B cell (primary cell): ENCODE results near the gene TOMM70. TPM values are rescaled to one million over a fixed set of nuclear protein-coding genes. Genes with fewer than 3 reads are reported as not detected.

Experiments used
- ATAC-seq: fragments of 200-7000 bp; cut with Tn5 transposase; one replicate; pipeline ENCODE4 v1.10.0; 2021; ENCODE audit warnings: low read depth, mild to moderate bottlenecking, moderate number of reproducible peaks, moderate library complexity
- CTCF ChIA-PET: fragments of 350-600 bp; sonication (Branson Sonifier 250); formaldehyde crosslinking; loops from one replicate; lab custom pipeline; 2021; ENCODE audit warnings: antibody characterized with exemption, inconsistent platforms; lab: Charles Lee
- POLR2A ChIA-PET: fragments of 350-600 bp; sonication (Branson Sonifier 250); formaldehyde crosslinking; loops from one replicate; lab custom pipeline; 2021; ENCODE audit warnings: antibody characterized with exemption; lab: Charles Lee
- DNase-seq: peaks from one replicate; pipeline ENCODE4 v3.0.0; 2013
- H2AFZ ChIP-seq: 2 replicates; pipeline ENCODE4 v1.6.1; 2012; ENCODE audit warnings: mild to moderate bottlenecking, low read depth, low read length; ENCODE audit not compliant: insufficient read depth, poor library complexity, severe bottlenecking
- H3K27ac ChIP-seq, 2 donors: 1 replicate in 1 of 2; 2 replicates in 1 of 2; pipeline ENCODE4 v1.5.1; 2012 to 2013; ENCODE audit warnings: low read length in 2 of 2, mild to moderate bottlenecking in 2 of 2, moderate library complexity in 1 of 2
- H3K27me3 ChIP-seq, 4 experiments: fragments of 200-600 bp in 1 of 4; sonication (generic) in 1 of 4; replicated peaks in 1 of 4; 1 replicate in 2 of 4; 2 replicates in 2 of 4; pipeline versions ENCODE4 v1.6.1 to v1.7.0; 2013 to 2016; ENCODE audit warnings: low read length in 3 of 4, mild to moderate bottlenecking in 2 of 4, mixed read lengths in 1 of 4, moderate library complexity in 1 of 4; ENCODE audit not compliant: insufficient read depth in 4 of 4, control insufficient read depth in 3 of 4; ENCODE audit errors: control extremely low read depth in 1 of 4
- H3K36me3 ChIP-seq, 2 experiments: replicated peaks in 1 of 2; 1 replicate in 1 of 2; 2 replicates in 1 of 2; pipeline versions ENCODE4 v1.6.1 to v1.7.1; 2013; ENCODE audit warnings: low read length in 1 of 2; ENCODE audit not compliant: insufficient read depth in 2 of 2, control insufficient read depth in 1 of 2; ENCODE audit errors: control extremely low read depth in 1 of 2, extremely low read depth in 1 of 2
- H3K4me1 ChIP-seq, 2 donors: fragments of 200-600 bp in 1 of 2; sonication (generic) in 1 of 2; 1 replicate in 1 of 2; 2 replicates in 1 of 2; pipeline versions ENCODE4 v1.5.1 to v1.6.1; 2013 to 2017; ENCODE audit warnings: low read length in 2 of 2; ENCODE audit not compliant: control insufficient read depth in 2 of 2, insufficient read depth in 2 of 2
- H3K4me2 ChIP-seq: replicated peaks from 2 replicates; pipeline ENCODE3; 2012; ENCODE audit warnings: mild to moderate bottlenecking, low read depth, low read length; ENCODE audit not compliant: poor library complexity, severe bottlenecking
- H3K4me3 ChIP-seq, 5 experiments: fragments of 200-600 bp in 1 of 5; sonication (generic) in 1 of 5; 1 replicate in 3 of 5; 2 replicates in 2 of 5; pipeline versions ENCODE4 v1.5.1 to v1.7.0; 2011 to 2016; ENCODE audit warnings: low read length in 4 of 5, mild to moderate bottlenecking in 4 of 5, low read depth in 2 of 5, control low read depth in 1 of 5, moderate library complexity in 1 of 5; ENCODE audit not compliant: insufficient read depth in 1 of 5; ENCODE audit errors: control extremely low read depth in 1 of 5, extremely low read depth in 1 of 5
- H3K79me2 ChIP-seq: fragments of 200-600 bp; sonication (generic); one replicate; pipeline ENCODE4 v1.6.0; 2016; ENCODE audit warnings: low read length; ENCODE audit not compliant: control insufficient read depth, insufficient read depth
- H3K9ac ChIP-seq: fragments of 200-600 bp; sonication (generic); 2 replicates; pipeline ENCODE4 v1.6.1; 2017; ENCODE audit warnings: mild to moderate bottlenecking, low read length, moderate library complexity
- H3K9me3 ChIP-seq, 3 donors: one replicate each; pipeline versions ENCODE4 v1.6.1 to v1.7.1; 2013; ENCODE audit warnings: low read length in 2 of 3; ENCODE audit not compliant: control insufficient read depth in 2 of 3, insufficient read depth in 1 of 3; ENCODE audit errors: control extremely low read depth in 1 of 3
- H4K20me1 ChIP-seq: 2 replicates; pipeline ENCODE4 v1.6.0; 2012; ENCODE audit warnings: mild to moderate bottlenecking, low read length; ENCODE audit not compliant: insufficient read depth, control insufficient read depth, poor library complexity, severe bottlenecking
- H3K27ac Mint-ChIP-seq: one replicate; pipeline ENCODE4 v1.8.0; 2021; ENCODE audit warnings: mixed read lengths
- H3K27me3 Mint-ChIP-seq: one replicate; pipeline ENCODE4 v1.8.0; 2021; ENCODE audit warnings: mixed read lengths
- H3K4me1 Mint-ChIP-seq: one replicate; pipeline ENCODE4 v1.8.0; 2021; ENCODE audit warnings: mixed read lengths
- H3K4me3 Mint-ChIP-seq: one replicate; pipeline ENCODE4 v1.8.0; 2021; ENCODE audit warnings: mixed read lengths
- H3K9me3 Mint-ChIP-seq: one replicate; pipeline ENCODE4 v1.8.0; 2022; ENCODE audit warnings: mixed read lengths; ENCODE audit not compliant: insufficient read depth
- EZH2 ChIP-seq: IDR thresholded peaks from 2 replicates; pipeline ENCODE4 v1.6.1; 2012; ENCODE audit warnings: borderline replicate concordance, low read depth, mild to moderate bottlenecking, moderate library complexity, low read length; ENCODE audit not compliant: insufficient read depth, poor library complexity, severe bottlenecking
- whole genome bisulfite sequencing: methylation state at CpG from one replicate; pipeline ENCODE4 v1.1.5; 2013; ENCODE audit warnings: missing lambda C conversion rate; ENCODE audit not compliant: insufficient coverage; 5-methylcytosine and 5-hydroxymethylcytosine counted together
- intact Hi-C: fragments of 100-400 bp; cut with micrococcal nuclease; formaldehyde crosslinking; loops from one replicate; pipeline ENCODE4 v1.10.0; 2022
- polyA plus RNA-seq: library from polyadenylated mRNA; depleted of rRNA; stranded (reverse); fragments of >200 nt; gene quantifications from 2 replicates; pipeline ENCODE4 v1.2.3, GENCODE V29; 2012
- total RNA-seq, 2 donors: library from RNA; stranded (reverse); fragments of 120-200 nt in 1 of 2; gene quantifications; 1 replicate in 1 of 2; 2 replicates in 1 of 2; pipeline versions ENCODE4 v1.2.3 to v1.2.4, GENCODE V29; 2013 to 2022
- TF ChIP-seq, protein P1 (sequence below): fragments of 200-600 bp; IDR thresholded peaks from one replicate; pipeline ENCODE4 v1.8.0; 2022; ENCODE audit warnings: antibody characterized with exemption, mild to moderate bottlenecking

Gene TOMM70
- total and polyA plus RNA-seq, 2 donors (not counting 1 experiment from before 2014, with no cell fraction given), result 6.9 to 30.0 TPM

DNA sequence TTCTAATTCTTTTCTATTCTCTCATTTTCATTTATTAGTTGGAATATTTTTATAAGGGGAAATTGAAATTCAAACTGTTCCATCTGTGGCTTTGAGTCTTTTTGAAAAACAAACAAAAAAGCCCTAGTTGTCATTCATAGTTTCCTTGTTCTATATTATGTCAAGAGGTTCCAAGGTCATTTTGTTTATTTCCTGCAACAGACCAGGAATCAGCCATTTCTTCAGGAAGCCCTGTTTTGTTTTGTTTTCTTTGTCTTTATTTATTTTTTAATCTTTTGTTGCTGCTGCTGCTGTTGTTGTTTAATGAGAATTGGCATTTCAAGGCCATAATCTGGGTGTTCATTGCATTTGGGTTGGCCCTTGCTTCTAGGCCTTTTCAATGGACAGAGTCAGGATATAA, 15.3 kb upstream of the TOMM70 start:
- ChIA-PET POLR2A (no interaction called here), CTCF (no interaction called here)
- H2AFZ ChIP-seq, result no peak overlapping the region
- no peaks in the 10 kb centered on the region for H3K36me3 ChIP-seq
- ATAC-seq, result no peak
- H3K27ac ChIP-seq, result no peak overlapping the region
- Mint-ChIP-seq H3K4me1 (peaks cover 3% of the 10 kb centered on the region), H3K27me3 (no peaks in the 10 kb centered on the region), H3K9me3 (peaks cover 3% of the 10 kb centered on the region), H3K4me3 (no peak overlapping the region), H3K27ac (no peak overlapping the region)
- H4K20me1 ChIP-seq, result no peaks in the 10 kb centered on the region
- no peaks in the 10 kb centered on the region for H3K79me2 ChIP-seq
- intact Hi-C loops, result no loop called here
- no peaks in the 10 kb centered on the region for H3K9me3 ChIP-seq
- H3K4me2 ChIP-seq, result no peak overlapping the region
- no peaks in the 10 kb centered on the region for H3K27me3 ChIP-seq
- DNase-seq, result no peak
- no peak for TF ChIP-seq EZH2
- TF ChIP-seq, protein P1, sequence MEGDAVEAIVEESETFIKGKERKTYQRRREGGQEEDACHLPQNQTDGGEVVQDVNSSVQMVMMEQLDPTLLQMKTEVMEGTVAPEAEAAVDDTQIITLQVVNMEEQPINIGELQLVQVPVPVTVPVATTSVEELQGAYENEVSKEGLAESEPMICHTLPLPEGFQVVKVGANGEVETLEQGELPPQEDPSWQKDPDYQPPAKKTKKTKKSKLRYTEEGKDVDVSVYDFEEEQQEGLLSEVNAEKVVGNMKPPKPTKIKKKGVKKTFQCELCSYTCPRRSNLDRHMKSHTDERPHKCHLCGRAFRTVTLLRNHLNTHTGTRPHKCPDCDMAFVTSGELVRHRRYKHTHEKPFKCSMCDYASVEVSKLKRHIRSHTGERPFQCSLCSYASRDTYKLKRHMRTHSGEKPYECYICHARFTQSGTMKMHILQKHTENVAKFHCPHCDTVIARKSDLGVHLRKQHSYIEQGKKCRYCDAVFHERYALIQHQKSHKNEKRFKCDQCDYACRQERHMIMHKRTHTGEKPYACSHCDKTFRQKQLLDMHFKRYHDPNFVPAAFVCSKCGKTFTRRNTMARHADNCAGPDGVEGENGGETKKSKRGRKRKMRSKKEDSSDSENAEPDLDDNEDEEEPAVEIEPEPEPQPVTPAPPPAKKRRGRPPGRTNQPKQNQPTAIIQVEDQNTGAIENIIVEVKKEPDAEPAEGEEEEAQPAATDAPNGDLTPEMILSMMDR, result no peak
- no peak overlapping the region for H3K4me3 ChIP-seq
- no peak overlapping the region for H3K9ac ChIP-seq
- H3K4me1 ChIP-seq, result no peaks in the 10 kb centered on the region

DNA sequence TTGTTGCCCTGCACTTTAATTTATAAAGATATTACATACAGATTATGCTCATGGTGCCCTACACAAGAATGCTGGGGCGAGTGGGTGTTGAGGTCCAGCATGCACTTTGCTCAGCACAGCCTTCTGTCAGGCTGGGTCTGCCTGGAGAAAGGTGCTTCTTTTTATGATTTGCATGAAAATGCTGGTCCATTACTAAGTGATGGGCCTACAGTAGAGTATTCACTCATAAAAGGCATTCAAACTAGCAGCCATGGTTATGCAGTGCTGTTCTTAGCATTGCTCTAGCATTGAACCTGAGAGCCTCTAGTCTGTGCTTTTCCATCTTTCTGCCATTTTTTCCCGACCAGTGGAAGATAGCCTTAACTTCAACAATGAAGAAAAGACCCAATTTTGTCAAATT, 12.7 kb upstream of the TOMM70 start:
- Mint-ChIP-seq H3K9me3 (peaks cover 5% of the 10 kb centered on the region), H3K27ac (no peak overlapping the region), H3K27me3 (no peaks in the 10 kb centered on the region), H3K4me3 (no peak overlapping the region), H3K4me1 (no peaks in the 10 kb centered on the region)
- WGBS, result 90% methylated on average over 2 of the region's 2 CpGs
- intact Hi-C loops, result no loop called here
- H3K9me3 ChIP-seq, result no peaks in the 10 kb centered on the region
- TF ChIP-seq, protein P1, result no peak
- DNase-seq (no peak), ATAC-seq (no peak)
- H3K36me3 ChIP-seq, result no peaks in the 10 kb centered on the region
- no peak overlapping the region for H3K4me2 ChIP-seq
- H3K9ac ChIP-seq, result no peak overlapping the region
- POLR2A ChIA-PET, result no interaction called here
- H3K27me3 ChIP-seq, result no peaks in the 10 kb centered on the region
- no peak overlapping the region for H3K4me3 ChIP-seq
- no peak overlapping the region for H3K27ac ChIP-seq
- peaks cover 3% of the 10 kb centered on the region for H3K79me2 ChIP-seq
- no peaks in the 10 kb centered on the region for H4K20me1 ChIP-seq
- CTCF ChIA-PET, result no interaction called here
- no peak overlapping the region for H2AFZ ChIP-seq
- no peaks in the 10 kb centered on the region for H3K4me1 ChIP-seq
